DMS153 treated with DMSO at 0.1 percent for 48 hours (cell line): ENCODE data around the gene TMEM184B.
A peak's percentile ranks its signal among the peaks of the same experiment; 100 is the strongest.

Experiments
- DNase-seq: peaks from one replicate; lab custom pipeline; 2025; ENCODE audit not compliant: unreplicated experiment; lab: John Stamatoyannopoulos, UW

TMEM184B gene

GRCh38 chr22:38282397-38282796 is 9.6 kb upstream of the TMEM184B start:
- no peak for DNase-seq

DNA sequence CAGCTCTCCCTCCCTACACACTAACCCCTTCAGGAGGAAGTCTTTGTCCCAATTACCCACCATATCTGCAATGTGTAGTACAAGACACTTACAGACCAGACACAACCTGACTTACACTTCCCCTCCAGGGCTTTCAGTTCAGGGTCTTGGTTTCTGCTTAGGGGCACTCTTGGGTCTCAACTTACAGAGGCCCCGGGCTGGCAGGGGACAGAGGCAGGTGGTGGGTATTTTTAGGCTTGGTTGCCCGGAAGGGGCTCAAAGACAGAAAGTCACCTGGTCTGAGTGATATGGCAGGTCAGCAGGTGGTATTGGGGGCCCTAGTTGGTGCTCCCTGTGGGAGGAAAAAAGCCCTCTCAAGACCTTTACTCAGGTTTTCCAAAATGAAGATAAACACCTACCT is 3.4 kb upstream of the TMEM184B start:
- no peak for DNase-seq

DNA sequence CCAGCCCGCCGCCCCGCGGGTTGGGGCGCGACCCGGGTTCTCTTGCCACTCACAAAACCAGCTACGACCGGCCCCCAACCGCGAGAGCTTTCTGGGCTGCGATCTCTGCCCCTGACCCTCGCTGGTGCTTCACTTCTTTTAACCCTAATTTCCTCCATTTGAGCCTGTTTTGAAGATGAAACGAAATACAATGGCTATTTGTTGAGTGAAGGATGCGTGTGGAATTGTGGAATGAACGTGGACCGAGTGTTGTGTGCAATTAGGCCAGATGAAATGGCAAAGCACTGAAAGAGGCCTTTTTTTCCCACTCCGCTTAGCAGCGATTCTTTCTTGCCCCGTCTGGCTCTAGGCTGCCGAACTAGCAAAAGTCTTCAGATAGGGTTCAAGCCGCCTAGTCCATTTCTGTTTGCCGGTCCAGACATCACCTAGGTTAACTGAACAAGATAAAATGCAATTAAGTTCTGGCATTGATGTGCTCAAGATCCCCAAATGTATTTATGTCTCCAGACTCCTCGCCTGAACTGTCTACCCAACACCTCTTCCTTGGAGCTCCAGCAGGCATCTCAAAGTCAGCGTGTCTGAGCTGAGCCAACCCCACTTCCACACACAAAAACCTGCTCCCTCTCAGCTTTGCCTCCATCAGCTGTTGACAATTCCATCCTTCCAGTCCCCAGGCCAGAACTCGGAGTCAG is 471 bp upstream of the TMEM184B start:
- DNase-seq: no peak

DNA sequence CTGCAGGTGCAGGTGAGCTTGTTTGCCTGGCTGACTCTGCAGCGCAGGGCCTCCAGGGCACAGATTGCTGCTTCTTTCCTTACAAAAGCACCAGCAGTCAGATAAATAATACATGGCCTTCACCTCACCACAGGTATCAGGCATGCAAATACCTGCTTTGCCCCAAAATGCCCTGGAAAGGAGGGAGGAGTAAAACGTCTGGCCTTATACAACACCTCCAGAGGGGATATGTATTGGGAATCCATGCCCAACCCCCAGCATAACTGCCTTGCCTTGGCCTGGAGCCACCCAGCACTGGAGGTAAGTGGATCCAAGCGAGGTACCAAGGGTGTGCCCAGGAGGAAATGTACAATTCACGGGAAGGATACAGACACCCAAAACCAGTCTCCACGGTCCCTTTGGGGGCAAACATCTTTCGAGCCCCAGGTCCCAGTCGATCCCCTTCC is 860 bp downstream of the TMEM184B start:
- peak; percentile 59 for DNase-seq

- no peak for DNase-seq
Observed at GRCh38 chr22:38271101-38271500, 1.7 kb downstream of the TMEM184B start.

DNA sequence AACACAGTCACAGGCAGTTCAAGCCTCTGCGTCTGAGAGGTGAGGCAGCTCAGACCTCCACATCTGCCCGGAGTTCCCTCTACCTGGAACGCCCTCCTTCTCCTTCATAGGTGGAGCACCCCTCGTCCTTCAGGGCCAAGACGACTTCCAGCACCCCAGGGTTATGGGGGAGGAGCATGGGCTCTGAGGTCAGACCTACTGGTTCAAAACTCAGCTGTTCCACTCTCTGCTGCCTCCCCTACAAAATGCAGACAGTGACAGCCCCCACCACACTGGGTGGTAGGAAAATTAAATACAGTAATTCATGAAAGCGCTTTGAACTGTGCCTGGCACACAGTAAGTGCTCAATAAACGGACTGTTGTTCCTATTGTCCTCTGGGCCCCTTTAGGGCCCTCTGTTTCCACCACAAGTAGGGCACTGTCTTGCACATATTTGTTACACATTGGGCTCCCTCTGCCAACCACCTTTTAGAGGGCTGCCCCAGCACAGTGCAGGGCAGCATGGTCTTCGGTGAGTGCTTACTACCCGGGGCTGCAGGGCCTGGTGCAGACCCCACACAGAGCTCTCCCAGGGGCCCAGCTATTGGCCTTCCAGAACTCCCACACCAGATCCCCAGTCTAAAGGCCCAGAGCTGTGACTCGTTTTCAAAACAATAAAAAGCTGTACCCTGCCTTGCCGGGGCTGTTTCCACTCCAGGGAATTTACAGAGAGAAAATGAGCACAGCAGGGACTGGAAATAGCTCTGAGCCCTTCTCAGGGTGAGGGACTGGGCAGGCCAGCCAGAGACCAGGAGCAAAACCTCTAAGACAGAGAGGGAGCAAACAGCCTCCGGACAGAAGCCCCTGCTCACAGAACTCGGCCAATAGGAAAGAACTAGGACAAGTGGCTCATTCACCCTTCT is 2.5 kb downstream of the TMEM184B start:
- no peak for DNase-seq

GRCh38 chr22:38269466-38269865 is 3.3 kb downstream of the TMEM184B start:
- DNase-seq: no peak

- no peak for DNase-seq
Observed at GRCh38 chr22:38267086-38267485, 5.7 kb downstream of the TMEM184B start.

DNA sequence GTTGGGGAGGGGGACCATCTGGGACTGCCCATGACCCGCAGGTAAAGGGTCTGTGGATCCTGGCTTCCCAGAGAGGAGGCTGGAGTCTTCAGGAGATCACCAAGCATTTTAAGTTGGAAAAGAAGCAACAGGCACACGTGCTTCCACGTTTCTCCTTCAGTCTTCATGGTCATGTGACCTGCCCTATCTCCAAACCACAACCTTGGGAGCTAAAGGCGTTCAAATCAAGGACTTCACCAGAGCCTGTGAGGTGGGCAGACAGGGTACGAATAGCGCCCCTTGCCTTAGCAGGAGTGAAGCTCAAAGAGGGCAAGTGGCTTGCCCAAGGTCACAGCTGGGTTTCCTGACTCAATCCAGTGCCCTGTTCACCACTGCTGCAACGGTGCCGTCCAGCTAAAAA is 6.7 kb downstream of the TMEM184B start:
- no peak for DNase-seq

- DNase-seq: no peak
Observed at GRCh38 chr22:38264322-38264843, 8.4 kb downstream of the TMEM184B start.

DNA sequence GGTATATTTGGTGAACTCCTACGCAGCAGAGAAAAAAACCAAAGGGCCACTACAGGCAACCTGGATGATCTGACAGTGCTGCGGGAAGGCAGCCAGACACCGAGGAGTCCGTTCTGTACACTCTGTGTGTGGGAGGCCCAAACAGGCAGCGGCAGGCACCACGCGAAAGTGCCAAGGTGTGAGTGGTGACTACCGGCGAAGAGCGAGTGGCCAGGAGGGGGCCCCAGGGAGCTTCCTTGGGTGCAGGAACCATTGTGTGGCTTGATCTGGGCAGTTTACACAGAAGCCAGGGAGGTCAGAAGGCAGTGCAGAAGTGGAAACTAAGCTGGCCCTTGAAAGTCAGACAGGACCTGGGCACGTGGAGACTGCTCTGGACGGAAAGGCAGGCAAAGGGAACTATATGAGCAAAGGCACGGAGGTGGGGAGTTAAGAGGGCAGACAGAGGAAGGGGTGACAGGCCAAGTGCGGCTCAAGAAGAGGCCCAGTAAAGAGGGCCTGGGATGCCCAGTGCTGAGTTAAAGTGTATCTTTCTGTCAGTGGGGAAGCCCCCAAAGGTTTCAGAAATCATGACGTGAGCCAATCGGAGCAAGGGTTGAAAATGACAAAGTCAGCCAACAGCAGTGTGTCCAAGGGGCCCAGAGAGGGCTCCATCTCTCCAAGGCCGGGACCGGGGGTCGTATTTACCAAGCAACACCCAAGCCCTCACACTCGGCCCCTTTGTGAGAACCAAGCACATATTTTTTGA is 10.6 kb downstream of the TMEM184B start:
- DNase-seq: no peak

DNA sequence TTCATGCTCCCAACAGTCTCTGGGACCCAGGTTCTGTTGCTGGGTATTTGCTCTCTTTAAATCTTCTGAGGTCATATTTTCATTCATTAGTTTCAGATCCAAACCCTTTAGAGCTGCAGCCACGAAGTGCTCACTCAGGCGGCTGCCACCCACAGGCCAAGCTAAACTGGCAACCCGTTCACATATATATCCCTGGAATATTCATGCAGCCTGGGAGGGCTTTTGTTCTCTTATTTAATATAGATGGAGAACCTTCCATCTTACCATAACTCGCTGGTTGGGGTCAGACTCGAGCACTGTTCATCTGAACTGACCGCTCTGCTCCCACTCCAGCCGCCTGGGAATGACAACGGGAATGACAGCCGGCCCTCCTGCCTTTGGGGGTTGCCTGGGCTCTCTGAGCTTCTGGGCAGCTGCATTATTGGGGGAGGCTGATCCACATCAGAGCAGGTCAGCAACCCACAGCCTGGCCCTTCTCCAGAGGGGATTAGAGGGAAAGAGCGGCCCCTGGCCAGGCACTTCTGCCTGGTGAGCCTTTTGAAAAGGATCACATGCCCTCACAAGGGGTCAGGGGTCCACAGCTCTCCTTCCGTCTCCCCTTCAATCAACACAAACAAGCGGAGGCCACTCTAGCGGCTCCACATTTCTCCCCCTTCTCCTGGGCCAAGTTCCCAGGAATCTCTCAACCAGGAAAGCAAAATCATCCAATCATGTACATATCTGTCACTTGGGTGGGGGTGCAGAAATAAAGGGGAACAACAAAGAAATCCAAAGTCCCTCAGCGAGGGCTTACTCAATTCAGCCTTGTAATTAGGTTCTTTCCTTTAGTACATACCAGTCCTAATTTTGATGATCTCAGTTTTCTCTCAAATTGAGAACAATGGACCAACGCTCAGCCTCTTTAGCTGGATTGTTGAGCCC is 11.8 kb downstream of the TMEM184B start:
- DNase-seq: no peak

GRCh38 chr22:38259370-38259769 is 13.4 kb downstream of the TMEM184B start:
- DNase-seq: no peak

- DNase-seq: no peak
Observed at GRCh38 chr22:38258895-38259294, 13.9 kb downstream of the TMEM184B start.

GRCh38 chr22:38257650-38258250 is 15.1 kb downstream of the TMEM184B start:
- DNase-seq: peak; percentile 76

- DNase-seq: no peak
Observed at GRCh38 chr22:38257181-38257580, 15.6 kb downstream of the TMEM184B start.

- DNase-seq: no peak
Observed at GRCh38 chr22:38255697-38256096, 17.1 kb downstream of the TMEM184B start.

DNA sequence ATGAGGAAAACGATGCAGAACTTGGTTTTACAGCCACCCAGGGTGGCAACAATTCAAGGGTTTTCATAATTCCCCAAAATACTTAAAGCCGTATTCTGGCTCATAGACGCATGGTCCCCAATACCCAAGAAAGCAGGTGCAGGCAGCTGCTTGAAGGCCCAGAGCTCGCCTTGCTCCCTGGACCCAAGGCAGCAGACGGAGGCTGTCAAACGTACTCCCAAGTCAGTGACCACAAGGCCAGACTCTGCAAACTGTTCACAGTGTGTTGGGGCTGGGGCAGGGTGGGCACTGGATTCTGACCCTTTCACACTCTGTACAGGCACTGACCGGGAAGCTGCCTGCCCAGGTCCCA is 21.5 kb downstream of the TMEM184B start:
- no peak for DNase-seq

DNA sequence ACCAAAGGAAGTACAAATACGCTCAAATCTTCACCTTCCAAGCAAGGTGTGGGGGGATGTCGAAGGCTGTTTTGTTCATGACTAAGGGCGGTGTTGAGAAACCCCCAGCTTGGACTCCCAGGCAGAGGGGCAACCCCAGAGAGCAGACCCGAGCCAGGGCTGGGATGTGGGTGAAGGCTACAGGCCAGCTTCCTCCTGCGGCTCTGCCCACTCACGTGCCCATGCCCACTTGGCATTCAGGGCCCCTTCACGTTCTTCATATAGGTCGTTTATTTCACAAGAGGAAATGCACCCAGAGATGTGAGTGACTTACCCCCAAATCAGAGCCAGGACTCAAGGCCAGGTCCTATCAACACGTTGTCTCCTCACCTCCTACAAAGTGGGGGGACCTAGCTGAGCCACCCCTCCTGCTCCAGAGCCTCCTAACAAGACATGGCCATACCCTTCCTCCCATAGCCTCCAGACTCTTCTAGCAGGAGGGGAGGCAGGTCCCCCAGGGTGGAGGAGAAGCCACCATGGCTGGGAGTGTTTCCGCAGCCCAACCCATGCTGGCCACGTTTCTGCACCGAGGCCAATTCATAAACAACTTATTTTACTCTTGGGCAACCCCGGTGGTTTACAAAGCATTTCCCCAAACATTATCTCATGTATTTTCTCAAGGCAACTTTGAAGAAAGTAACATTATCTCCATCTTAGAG is 22.0 kb downstream of the TMEM184B start:
- DNase-seq: no peak
